ENCODE results near the gene HSP90AA1.

Gene HSP90AA1

GRCh38 chr14:102121567-102121966 lies 34.7 kb upstream of the HSP90AA1 start:
- H3K27me3 ChIP-seq (ENCODE audit: control insufficient read depth, low read length), result no peaks in the 10 kb centered on the region
- H3K27ac ChIP-seq (ENCODE audit: low read depth, low read length), result no peak overlapping the region
- H3K36me3 ChIP-seq (ENCODE audit: control insufficient read depth, low read length), result no peaks in the 10 kb centered on the region; the same call in 1 of the 2 replicates
- H3K4me3 ChIP-seq (ENCODE audit: low read length), result no peak overlapping the region
- H3K4me1 ChIP-seq (ENCODE audit: control insufficient read depth, low read length), result no peaks in the 10 kb centered on the region
- H3K4me2 ChIP-seq (ENCODE audit: low read length), result no peak overlapping the region
- H3K9me3 ChIP-seq (ENCODE audit: control insufficient read depth, insufficient read depth, low read length), result peaks cover 15% of the 10 kb centered on the region; the same call in 1 of the 2 replicates
- H3F3A ChIP-seq (ENCODE audit: control insufficient read depth, insufficient read depth), result no peaks in the 10 kb centered on the region
- H4K20me1 ChIP-seq (ENCODE audit: control insufficient read depth, insufficient read depth, low read depth, low read length), result no peaks in the 10 kb centered on the region
- TF ChIP-seq EZH2phosphoT487 (IDR thresholded peaks at IDR 0.05; ENCODE audit: borderline replicate concordance, low read length), result no peak
- TF ChIP-seq CTCF (IDR thresholded peaks at IDR 0.05; ENCODE audit: low read depth, low read length, poor library complexity, severe bottlenecking), result no peak
- no peaks in the 10 kb centered on the region for H3K79me2 ChIP-seq (ENCODE audit: control insufficient read depth, low read length)
- no peaks in the 10 kb centered on the region for H3K9me2 ChIP-seq (replicated peaks; ENCODE audit: control insufficient read depth, low read length)

DNA sequence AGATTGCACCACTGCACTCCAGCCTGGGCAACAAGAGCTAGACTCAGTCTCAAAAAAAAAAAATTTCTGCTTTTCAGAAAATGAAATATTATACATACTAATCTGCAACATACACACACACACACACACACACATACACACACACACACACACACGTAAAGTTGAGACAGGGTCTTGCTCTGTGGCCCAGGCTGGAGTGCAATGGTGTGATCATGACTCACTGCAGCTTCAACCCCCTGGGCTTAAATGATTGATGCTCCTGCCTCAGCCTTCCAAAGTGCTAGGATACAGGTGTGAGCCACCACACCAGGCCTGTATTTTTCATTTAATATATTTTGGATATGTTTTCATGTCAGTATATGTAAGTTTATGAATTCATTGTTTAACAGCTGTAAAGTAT lies 34.0 kb upstream of the HSP90AA1 start:
- Histone ChIP-seq H3F3A (ENCODE audit: control insufficient read depth, insufficient read depth) (no peaks in the 10 kb centered on the region), H3K27me3 (ENCODE audit: control insufficient read depth, low read length) (no peaks in the 10 kb centered on the region), H3K27ac (ENCODE audit: low read depth, low read length) (no peak overlapping the region), H3K4me1 (ENCODE audit: control insufficient read depth, low read length) (no peaks in the 10 kb centered on the region), H4K20me1 (ENCODE audit: control insufficient read depth, insufficient read depth, low read depth, low read length) (no peaks in the 10 kb centered on the region), H3K9me2 (replicated peaks; ENCODE audit: control insufficient read depth, low read length) (no peaks in the 10 kb centered on the region), H3K79me2 (ENCODE audit: control insufficient read depth, low read length) (no peaks in the 10 kb centered on the region), H3K4me3 (ENCODE audit: low read length) (no peak overlapping the region), H3K36me3 (ENCODE audit: control insufficient read depth, low read length) (no peaks in the 10 kb centered on the region; the same call in 1 of the 2 replicates), H3K4me2 (ENCODE audit: low read length) (no peak overlapping the region), H3K9me3 (ENCODE audit: control insufficient read depth, insufficient read depth, low read length) (peaks cover 17% of the 10 kb centered on the region; the same call in 1 of the 2 replicates)
- no peak for TF ChIP-seq EZH2phosphoT487 (IDR thresholded peaks at IDR 0.05; ENCODE audit: borderline replicate concordance, low read length)

DNA sequence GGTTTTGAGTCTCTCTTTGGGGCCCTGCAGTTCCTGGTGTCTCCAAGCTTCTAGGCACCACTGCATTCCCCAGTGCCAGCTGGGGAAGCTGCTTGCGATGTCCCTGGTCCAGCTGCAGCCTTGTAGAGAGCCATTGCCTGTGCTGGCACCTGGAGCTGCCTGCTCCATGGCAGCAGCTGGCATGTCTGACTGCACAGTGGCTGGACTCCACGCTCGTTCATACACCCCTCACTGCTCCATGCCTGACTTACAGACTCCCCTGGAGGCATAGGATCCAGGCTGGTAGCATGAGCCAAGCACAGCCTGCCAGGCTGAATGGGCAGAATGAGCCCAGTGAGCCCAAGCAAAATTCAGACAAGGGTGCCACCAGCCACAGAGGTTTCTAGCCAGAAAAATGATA lies 31.0 kb upstream of the HSP90AA1 start:
- H3K27ac ChIP-seq (ENCODE audit: low read depth, low read length), result no peak overlapping the region
- no peaks in the 10 kb centered on the region for H3K79me2 ChIP-seq (ENCODE audit: control insufficient read depth, low read length)
- no peaks in the 10 kb centered on the region for H3F3A ChIP-seq (ENCODE audit: control insufficient read depth, insufficient read depth)
- H3K36me3 ChIP-seq (ENCODE audit: control insufficient read depth, low read length), result no peaks in the 10 kb centered on the region; the same call in 1 of the 2 replicates
- no peaks in the 10 kb centered on the region for H3K27me3 ChIP-seq (ENCODE audit: control insufficient read depth, low read length)
- TF ChIP-seq EZH2phosphoT487 (IDR thresholded peaks at IDR 0.05; ENCODE audit: borderline replicate concordance, low read length) (no peak), CTCF (IDR thresholded peaks at IDR 0.05; ENCODE audit: low read depth, low read length, poor library complexity, severe bottlenecking) (no peak)
- no peaks in the 10 kb centered on the region for H3K4me1 ChIP-seq (ENCODE audit: control insufficient read depth, low read length)
- H3K9me2 ChIP-seq (replicated peaks; ENCODE audit: control insufficient read depth, low read length), result no peaks in the 10 kb centered on the region
- H3K9me3 ChIP-seq (ENCODE audit: control insufficient read depth, insufficient read depth, low read length), result peaks cover 17% of the 10 kb centered on the region; the same call in 1 of the 2 replicates
- no peaks in the 10 kb centered on the region for H4K20me1 ChIP-seq (ENCODE audit: control insufficient read depth, insufficient read depth, low read depth, low read length)
- no peak overlapping the region for H3K4me3 ChIP-seq (ENCODE audit: low read length)
- H3K4me2 ChIP-seq (ENCODE audit: low read length), result no peak overlapping the region

- Histone ChIP-seq H3K4me3 (ENCODE audit: low read length) (no peak overlapping the region), H3K27ac (ENCODE audit: low read depth, low read length) (no peak overlapping the region), H3K9me3 (ENCODE audit: control insufficient read depth, insufficient read depth, low read length) (peaks cover 18% of the 10 kb centered on the region), H3K4me1 (ENCODE audit: control insufficient read depth, low read length) (no peaks in the 10 kb centered on the region), H3K79me2 (ENCODE audit: control insufficient read depth, low read length) (no peaks in the 10 kb centered on the region), H3K36me3 (ENCODE audit: control insufficient read depth, low read length) (no peaks in the 10 kb centered on the region; the same call in 1 of the 2 replicates), H3K27me3 (ENCODE audit: control insufficient read depth, low read length) (no peaks in the 10 kb centered on the region), H3K9me2 (replicated peaks; ENCODE audit: control insufficient read depth, low read length) (no peaks in the 10 kb centered on the region), H3F3A (ENCODE audit: control insufficient read depth, insufficient read depth) (no peaks in the 10 kb centered on the region), H4K20me1 (ENCODE audit: control insufficient read depth, insufficient read depth, low read depth, low read length) (no peaks in the 10 kb centered on the region), H3K4me2 (ENCODE audit: low read length) (no peak overlapping the region)
- TF ChIP-seq CTCF (IDR thresholded peaks at IDR 0.05; ENCODE audit: low read depth, low read length, poor library complexity, severe bottlenecking) (no peak), EZH2phosphoT487 (IDR thresholded peaks at IDR 0.05; ENCODE audit: borderline replicate concordance, low read length) (no peak)
Measured at GRCh38 chr14:102116361-102117180, 29.7 kb upstream of the HSP90AA1 start.
